IPS-NIHi7 (cell line): ENCODE results near the gene KIAA1217.
"Not testable (repeated sequence)": the region's sequence is repeated elsewhere in the genome, so short reads cannot be mapped to it uniquely, and the experiment has no call there.

Experiments used
- DNase-seq: peaks from one replicate; pipeline ENCODE4 v3.0.0; 2012; ENCODE audit warnings: mixed read lengths; ENCODE audit errors: extremely low spot score

KIAA1217 gene

GRCh38 chr10:24288581-24288980 is 79.6 kb downstream of the KIAA1217 start:
- DNase-seq: no peak

DNA sequence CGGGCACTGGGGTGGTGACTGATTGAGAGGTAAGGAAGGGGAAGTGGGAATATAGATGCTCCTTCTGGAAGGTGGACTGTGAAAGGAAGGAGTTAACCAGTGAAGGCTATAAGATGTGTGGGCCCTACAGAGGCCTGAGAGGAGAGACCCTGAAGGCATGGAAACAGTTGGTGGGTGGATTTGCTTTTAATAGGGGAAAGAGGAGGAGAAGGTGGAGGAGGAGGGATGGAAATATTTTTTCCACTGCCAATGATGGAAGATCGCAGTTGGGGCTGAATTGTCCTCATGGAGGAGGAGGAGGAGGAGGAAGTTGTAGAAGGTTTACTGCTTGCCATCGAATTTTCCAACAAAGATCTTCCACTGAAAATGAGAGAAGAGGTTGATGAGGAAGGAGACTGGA is 80.3 kb downstream of the KIAA1217 start:
- no peak for DNase-seq

GRCh38 chr10:24292304-24293293 is 83.7 kb downstream of the KIAA1217 start:
- DNase-seq: no peak

DNA sequence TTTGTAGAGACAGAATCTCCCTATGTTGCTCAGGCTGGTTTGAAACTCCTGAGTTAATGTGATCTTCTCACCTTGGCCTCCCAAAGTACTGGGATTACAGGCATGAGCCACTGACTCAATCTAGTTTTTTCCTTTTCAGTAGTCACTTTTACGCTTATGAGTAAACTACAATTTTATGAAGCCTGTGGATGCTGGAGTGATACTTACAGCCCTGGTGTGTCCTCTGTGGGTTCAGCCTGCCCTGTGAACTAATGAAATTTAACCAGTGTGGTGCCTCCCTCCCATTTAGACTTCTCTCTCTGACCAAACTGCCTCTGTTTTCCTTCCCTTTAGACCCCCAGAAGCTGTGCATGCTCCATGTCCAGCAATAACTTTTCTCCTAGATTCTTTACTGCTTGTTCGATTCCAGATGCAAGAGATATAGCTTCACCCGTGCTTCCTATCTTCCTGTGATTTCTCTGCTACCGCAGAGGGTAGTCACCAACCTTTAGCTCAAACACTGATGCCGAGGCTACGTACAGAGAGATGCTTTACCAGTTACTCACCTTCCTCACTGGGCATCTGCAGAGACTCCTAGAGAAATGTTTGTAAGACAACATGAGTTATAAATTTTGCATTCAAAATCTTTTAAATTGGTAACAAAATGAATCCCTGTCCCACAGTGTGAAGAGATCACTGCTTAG is 90.8 kb downstream of the KIAA1217 start:
- DNase-seq: no peak

- DNase-seq: no peak
These were observed 94.8 kb downstream of the KIAA1217 start for GRCh38 chr10:24303522-24304310.

GRCh38 chr10:24305551-24306506 is 96.9 kb downstream of the KIAA1217 start:
- no peak for DNase-seq

DNA sequence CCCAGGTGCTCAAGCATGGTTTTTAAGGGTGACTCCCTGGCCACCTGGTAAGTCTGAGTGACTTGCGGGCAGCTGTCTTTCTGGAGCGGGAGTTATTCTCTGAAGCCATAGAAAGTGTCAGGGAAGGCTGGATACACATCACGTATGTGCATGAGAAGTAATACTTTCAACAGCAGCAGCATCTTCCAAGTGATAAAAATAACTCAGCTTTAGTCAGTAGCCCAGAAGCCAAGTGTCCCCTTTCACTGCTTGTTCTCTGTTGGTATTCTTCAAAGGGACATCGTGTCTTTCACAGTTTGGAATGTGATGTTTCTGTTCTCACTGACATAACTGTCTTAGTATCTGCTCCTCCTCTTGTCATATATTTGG is 97.6 kb downstream of the KIAA1217 start:
- DNase-seq: no peak

GRCh38 chr10:24307116-24307515 is 98.2 kb downstream of the KIAA1217 start:
- DNase-seq: no peak

DNA sequence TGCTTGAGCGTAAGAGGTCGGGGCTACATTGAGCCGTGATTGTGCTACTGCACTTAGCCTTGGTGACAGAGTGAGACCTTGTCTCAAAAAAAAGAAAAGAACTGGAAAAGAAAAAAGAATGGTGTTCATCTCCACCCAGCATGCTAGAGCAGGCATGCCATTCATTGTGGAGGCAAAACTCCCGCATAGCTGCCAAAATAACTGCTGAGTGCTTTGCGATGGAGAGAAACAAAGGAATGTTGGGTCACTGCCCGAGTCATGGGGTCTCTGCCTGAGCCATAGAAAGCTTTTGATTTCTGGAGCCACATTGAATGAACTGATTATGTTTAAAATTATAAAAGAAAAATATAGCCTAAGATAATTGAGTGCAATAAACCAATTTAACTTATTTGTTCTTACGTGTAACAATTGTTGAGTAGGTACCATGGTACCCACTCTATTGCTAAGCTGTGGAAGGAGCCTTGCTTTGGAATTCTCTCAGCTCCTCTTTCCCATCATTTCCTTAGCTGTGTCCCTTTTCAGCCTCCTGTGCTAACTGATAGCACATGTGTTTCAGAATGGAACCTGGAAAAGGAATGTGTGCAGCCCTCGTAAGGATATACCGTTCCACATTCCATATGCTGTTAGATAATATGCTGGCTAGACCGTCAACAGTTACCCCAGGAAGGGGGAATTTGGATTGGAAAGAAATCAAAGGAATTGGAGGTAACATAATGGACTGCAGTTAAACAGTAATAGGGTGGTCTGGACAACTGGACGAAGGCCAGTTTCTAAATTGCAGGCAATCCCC is 99.0 kb downstream of the KIAA1217 start:
- DNase-seq: no peak

DNA sequence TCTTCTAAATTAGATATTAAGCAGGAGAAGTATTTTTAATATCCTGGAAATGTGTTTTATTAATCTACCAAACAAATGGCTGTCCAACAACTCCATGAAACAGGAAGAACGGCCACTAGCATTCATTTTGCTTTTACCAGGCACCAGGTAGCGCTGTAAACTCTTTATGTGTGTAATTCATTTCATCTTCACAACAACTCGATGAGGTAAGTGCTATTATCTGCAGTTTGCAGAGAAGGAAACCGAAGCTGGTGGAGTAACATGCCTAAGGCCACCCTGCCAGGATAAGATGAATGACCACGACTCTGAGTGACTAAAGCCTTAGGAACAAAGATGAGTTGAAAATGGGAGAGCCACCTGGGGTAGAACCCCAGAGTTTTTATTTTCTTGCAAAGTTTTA is 101.2 kb downstream of the KIAA1217 start:
- no peak for DNase-seq

GRCh38 chr10:24311888-24312287 is 103.0 kb downstream of the KIAA1217 start:
- no peak for DNase-seq

GRCh38 chr10:24313283-24313682 is 104.3 kb downstream of the KIAA1217 start:
- DNase-seq: no peak

GRCh38 chr10:24315211-24315610 is 106.3 kb downstream of the KIAA1217 start:
- DNase-seq: no peak

- no peak for DNase-seq
These were observed 109.6 kb downstream of the KIAA1217 start for GRCh38 chr10:24318517-24318916.

DNA sequence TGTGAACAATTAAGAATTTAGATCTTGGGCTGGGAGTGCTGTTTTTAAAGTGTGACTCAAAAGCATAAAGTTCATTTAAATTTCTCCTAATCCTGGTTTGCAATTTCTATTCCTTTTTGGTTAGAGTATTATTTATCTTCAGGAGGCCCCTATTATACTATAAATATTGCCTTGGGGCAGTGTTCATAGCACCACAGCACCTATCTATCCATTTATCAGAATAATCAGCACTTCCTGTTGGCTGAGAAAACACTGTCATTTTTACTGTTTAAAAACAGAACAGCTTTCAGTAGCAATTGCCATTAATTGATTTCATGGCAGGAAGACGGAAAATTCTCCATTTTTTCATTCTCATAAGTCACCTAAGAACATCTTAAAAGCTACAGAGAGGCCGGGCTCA is 111.4 kb downstream of the KIAA1217 start:
- DNase-seq: no peak

DNA sequence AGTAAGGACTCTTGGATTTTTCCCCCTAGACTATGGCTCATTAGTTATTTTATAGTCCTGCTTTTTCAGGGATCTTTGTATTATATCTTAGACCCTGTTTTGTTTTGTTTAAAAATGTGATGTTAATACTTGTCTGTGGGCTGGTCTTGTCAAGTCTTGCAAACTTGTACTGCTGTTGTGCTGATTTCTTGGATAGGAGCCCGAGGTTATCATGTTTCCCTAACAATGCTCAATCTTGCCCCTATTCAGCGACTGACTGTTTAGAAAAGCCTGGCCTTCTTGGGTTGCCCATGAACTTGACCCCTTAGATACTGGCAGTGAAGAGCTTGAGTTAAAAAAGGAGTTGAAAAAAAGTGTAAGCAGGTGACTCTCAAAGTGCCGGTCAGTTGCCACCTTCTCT is 115.7 kb downstream of the KIAA1217 start:
- DNase-seq: no peak

DNA sequence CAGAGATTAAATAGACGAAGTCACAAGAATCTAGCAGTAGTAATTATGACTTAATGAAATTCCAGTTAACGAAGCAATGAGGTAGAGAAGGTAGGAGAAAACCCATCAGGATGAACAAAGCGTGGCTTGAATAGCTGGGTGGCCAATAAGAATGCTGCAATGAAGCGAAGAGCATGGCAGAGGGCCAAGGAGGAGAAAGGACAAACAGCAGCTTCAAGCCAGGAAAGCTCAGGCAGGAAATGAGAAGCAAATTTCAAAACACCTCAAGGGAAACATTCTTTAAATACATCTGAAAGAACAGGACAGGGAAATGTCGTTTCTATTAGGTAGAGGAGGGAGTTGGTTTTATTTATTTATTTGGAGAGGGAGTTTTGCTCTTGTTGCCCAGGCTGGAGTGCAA is 122.5 kb downstream of the KIAA1217 start:
- DNase-seq: no peak

DNA sequence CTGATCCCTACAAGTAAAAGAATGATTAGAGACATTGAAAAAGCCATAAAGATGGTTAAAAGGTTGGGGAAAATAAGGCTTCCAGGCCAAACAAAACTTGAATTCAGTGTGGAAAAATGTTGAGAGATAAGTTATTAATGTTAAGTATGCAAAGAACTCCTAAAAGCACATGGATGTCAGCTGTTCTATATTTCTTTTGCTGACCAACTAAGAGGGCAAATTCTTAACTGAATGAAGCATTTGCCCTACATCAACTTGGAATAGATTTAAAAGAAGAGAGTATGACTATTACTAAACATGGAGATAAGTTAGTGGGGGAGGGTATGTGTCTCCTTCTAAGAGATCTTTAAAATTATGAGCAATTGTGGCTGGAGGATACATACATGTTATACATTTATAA is 124.8 kb downstream of the KIAA1217 start:
- no peak for DNase-seq

GRCh38 chr10:24334279-24334939 is 125.5 kb downstream of the KIAA1217 start:
- DNase-seq: no peak

DNA sequence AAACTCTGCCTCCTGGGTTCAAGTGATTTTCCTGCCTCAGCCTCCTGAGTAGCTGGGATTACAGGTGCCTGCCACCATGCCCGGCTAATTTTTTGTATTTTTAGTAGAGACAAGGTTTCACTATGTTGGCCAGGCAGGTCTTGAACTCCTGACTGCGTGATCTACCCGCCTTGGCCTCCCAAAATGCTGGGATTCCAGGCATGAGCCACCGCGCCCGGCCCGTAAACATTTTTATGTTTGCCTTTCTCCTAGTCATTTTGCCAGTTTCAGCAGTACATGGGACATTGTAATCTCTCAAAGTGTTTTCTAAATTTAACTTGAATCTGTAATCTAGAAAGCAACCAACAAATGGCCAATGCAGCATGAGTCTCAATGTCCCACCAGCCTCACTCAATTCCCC is 128.8 kb downstream of the KIAA1217 start:
- DNase-seq: not testable (repeated sequence)
